Smooth muscle cell (in vitro differentiated cells): ENCODE data around the gene ANKRA2. TPM values are rescaled to one million over a fixed set of nuclear protein-coding genes. Genes with fewer than 3 reads are reported as not detected.

Source experiments
- DNase-seq: peaks from one replicate; lab custom pipeline; 2025; ENCODE audit not compliant: unreplicated experiment; lab: John Stamatoyannopoulos, UW
- H2AFZ ChIP-seq: fragments of 200-600 bp; sonication (generic); 2 replicates; pipeline ENCODE4 v1.6.0; 2016; ENCODE audit warnings: antibody characterized with exemption, low read depth, mild to moderate bottlenecking
- H3F3A ChIP-seq: fragments of 200-600 bp; sonication (generic); 2 replicates; pipeline ENCODE4 v1.6.0; 2017; ENCODE audit warnings: antibody characterized with exemption, low read depth
- H3K27ac ChIP-seq: fragments of 200-600 bp; sonication (generic); 2 replicates; pipeline ENCODE4 v1.5.1; 2016; ENCODE audit warnings: low read depth, mild to moderate bottlenecking
- H3K27me3 ChIP-seq: fragments of 200-600 bp; sonication (generic); 2 replicates; pipeline ENCODE4 v1.6.1; 2016; ENCODE audit warnings: low read depth, mild to moderate bottlenecking
- H3K36me3 ChIP-seq: fragments of 200-600 bp; sonication (generic); 2 replicates; pipeline ENCODE4 v1.5.1; 2016; ENCODE audit warnings: low read depth
- H3K4me1 ChIP-seq: fragments of 200-600 bp; sonication (generic); 2 replicates; pipeline ENCODE4 v1.5.1; 2016; ENCODE audit warnings: low read depth
- H3K4me2 ChIP-seq: fragments of 200-600 bp; sonication (generic); 2 replicates; pipeline ENCODE4 v1.6.0; 2016; ENCODE audit warnings: mild to moderate bottlenecking
- H3K4me3 ChIP-seq: fragments of 200-600 bp; sonication (generic); 2 replicates; pipeline ENCODE4 v1.5.1; 2016; ENCODE audit warnings: mild to moderate bottlenecking
- H3K79me2 ChIP-seq: fragments of 200-600 bp; sonication (generic); 2 replicates; pipeline ENCODE4 v1.6.0; 2016; ENCODE audit warnings: low read depth, mild to moderate bottlenecking
- H3K9ac ChIP-seq: fragments of 200-600 bp; sonication (generic); 2 replicates; pipeline ENCODE4 v1.6.0; 2016; ENCODE audit warnings: low read depth
- H3K9me3 ChIP-seq: fragments of 200-600 bp; sonication (generic); replicated peaks from 2 replicates; pipeline ENCODE4 v1.5.1; 2016; ENCODE audit warnings: low read depth
- H4K20me1 ChIP-seq: fragments of 200-600 bp; sonication (generic); 2 replicates; pipeline ENCODE4 v1.6.0; 2016; ENCODE audit warnings: low read depth
- WGBS: methylation state at CpG from one replicate; pipeline ENCODE4 v1.1.7; 2016; ENCODE audit warnings: low lambda C conversion rate; 5-methylcytosine and 5-hydroxymethylcytosine counted together
- polyA plus RNA-seq: library from polyadenylated mRNA; unstranded; fragments of >200 nt; fragmentation: Nextera tagmentation; extraction: Ambion mirVana; gene quantifications from 2 replicates; pipeline ENCODE4 v1.2.1, GENCODE V29; 2016
- total RNA-seq: library from RNA; depleted of rRNA; stranded (reverse); fragments of >200 nt; gene quantifications from 2 replicates; pipeline ENCODE4 v1.2.3, GENCODE V29; 2014
- TF ChIP-seq, protein P1 (sequence below): fragments of 200-600 bp; sonication (generic); IDR thresholded peaks from 2 replicates; pipeline ENCODE4 v1.5.1; 2017; ENCODE audit warnings: borderline replicate concordance, mild to moderate bottlenecking, antibody characterized with exemption; ENCODE audit not compliant: insufficient read depth, poor library complexity, severe bottlenecking

The ANKRA2 gene
- total and polyA plus RNA-seq, 2 experiments from 2014 or later = 24.7 to 34.4 TPM

DNA sequence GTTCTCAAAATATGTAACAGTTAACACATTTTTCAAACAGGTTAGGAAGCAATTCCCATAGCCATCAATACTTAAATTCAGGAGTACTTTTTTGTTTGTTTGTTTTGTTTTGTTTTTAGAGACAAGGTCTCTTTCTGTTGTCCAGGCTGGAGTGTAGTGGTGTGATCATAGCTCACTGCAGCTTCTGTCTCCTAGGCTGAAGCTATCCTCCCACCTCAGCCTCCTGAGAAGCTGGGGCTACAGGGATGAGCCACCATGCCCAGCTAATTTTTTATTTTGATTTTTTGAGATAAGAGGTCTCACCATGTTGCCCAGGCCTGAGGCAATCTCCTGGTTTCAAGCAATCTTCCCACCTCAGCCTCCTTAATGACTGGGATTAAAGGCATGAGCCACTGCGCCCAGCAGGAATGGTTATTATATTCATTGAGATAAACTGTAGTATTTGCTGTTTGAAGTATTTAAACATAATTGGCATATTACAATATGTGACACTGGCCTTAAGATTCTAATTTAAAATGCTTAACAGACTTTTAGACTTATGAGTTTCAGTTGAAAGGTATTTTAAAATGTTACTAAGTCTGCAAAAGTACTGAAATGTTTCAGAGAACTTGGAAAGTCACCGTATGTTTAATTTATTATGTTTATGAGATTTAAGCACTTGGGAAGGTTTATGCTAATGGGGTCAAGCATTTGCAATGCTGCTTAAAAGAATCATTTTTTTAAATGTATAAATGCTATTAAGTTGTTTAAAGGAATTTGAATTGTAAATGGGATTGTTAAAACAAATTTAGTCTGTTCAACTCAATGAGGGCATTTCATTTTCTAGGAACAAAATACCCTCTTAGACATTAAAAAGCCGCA is 17.1 kb upstream of the ANKRA2 start:
- Histone ChIP-seq H3F3A (no peaks in the 10 kb centered on the region), H3K9ac (no peak overlapping the region), H3K9me3 (no peaks in the 10 kb centered on the region), H3K4me3 (no peak overlapping the region), H2AFZ (no peak overlapping the region), H3K4me2 (no peak overlapping the region), H3K79me2 (no peaks in the 10 kb centered on the region), H3K4me1 (no peaks in the 10 kb centered on the region), H3K36me3 (peaks cover 22% of the 10 kb centered on the region), H4K20me1 (no peaks in the 10 kb centered on the region), H3K27me3 (no peaks in the 10 kb centered on the region), H3K27ac (no peak overlapping the region)
- TF ChIP-seq, protein P1, sequence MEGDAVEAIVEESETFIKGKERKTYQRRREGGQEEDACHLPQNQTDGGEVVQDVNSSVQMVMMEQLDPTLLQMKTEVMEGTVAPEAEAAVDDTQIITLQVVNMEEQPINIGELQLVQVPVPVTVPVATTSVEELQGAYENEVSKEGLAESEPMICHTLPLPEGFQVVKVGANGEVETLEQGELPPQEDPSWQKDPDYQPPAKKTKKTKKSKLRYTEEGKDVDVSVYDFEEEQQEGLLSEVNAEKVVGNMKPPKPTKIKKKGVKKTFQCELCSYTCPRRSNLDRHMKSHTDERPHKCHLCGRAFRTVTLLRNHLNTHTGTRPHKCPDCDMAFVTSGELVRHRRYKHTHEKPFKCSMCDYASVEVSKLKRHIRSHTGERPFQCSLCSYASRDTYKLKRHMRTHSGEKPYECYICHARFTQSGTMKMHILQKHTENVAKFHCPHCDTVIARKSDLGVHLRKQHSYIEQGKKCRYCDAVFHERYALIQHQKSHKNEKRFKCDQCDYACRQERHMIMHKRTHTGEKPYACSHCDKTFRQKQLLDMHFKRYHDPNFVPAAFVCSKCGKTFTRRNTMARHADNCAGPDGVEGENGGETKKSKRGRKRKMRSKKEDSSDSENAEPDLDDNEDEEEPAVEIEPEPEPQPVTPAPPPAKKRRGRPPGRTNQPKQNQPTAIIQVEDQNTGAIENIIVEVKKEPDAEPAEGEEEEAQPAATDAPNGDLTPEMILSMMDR = no peak
- 80% methylated on average over 3 of the region's 3 CpGs for WGBS
- DNase-seq = no peak

GRCh38 chr5:73565969-73566547 is 619 bp upstream of the ANKRA2 start:
- Histone ChIP-seq H3K9me3 (no peaks in the 10 kb centered on the region), H2AFZ (peak overlapping the region; percentile 90), H3K4me1 (peaks cover 20% of the 10 kb centered on the region), H3F3A (no peaks in the 10 kb centered on the region), H3K27me3 (no peaks in the 10 kb centered on the region), H3K4me2 (peak overlapping the region; percentile 92), H3K9ac (peak overlapping the region; percentile 96), H3K27ac (peak overlapping the region; percentile 92), H3K36me3 (peaks cover under 1% of the 10 kb centered on the region), H3K4me3 (peak overlapping the region; percentile 79), H3K79me2 (peaks cover 46% of the 10 kb centered on the region), H4K20me1 (no peaks in the 10 kb centered on the region)
- no peak for DNase-seq
- 8% methylated on average over 8 of the region's 8 CpGs for WGBS
- TF ChIP-seq, protein P1 = no peak

GRCh38 chr5:73564675-73565074 is 764 bp downstream of the ANKRA2 start:
- WGBS = 5% methylated on average over 9 of the region's 9 CpGs
- peaks cover 6% of the 10 kb centered on the region for H3K36me3 ChIP-seq
- TF ChIP-seq, protein P1 = no peak
- H3K9me3 ChIP-seq = no peaks in the 10 kb centered on the region
- H3K9ac ChIP-seq = peak overlapping the region; percentile 96
- H3K4me3 ChIP-seq = peak overlapping the region; percentile 79
- H3K4me2 ChIP-seq = peak overlapping the region; percentile 92
- H2AFZ ChIP-seq = peak overlapping the region; percentile 90
- DNase-seq = no peak
- H3F3A ChIP-seq = no peaks in the 10 kb centered on the region
- no peaks in the 10 kb centered on the region for H4K20me1 ChIP-seq
- H3K27me3 ChIP-seq = no peaks in the 10 kb centered on the region
- H3K4me1 ChIP-seq = peaks cover 20% of the 10 kb centered on the region
- H3K79me2 ChIP-seq = peaks cover 46% of the 10 kb centered on the region
- peak overlapping the region; percentile 92 for H3K27ac ChIP-seq
